AG10803 (cell line): Measurements from ENCODE around the gene ATP6AP2.

ENCODE experiments used
- DNase-seq: peaks from one replicate; pipeline ENCODE4 v3.0.0; 2010; ENCODE audit warnings: low read depth
- H3K4me3 ChIP-seq: 2 replicates; pipeline ENCODE4 v1.5.1; 2011; ENCODE audit warnings: mild to moderate bottlenecking, low read length, control low read depth
- TF ChIP-seq, protein P1 (sequence below): conservative IDR thresholded peaks from 2 replicates; pipeline ENCODE4 v1.5.1; 2011; ENCODE audit warnings: mild to moderate bottlenecking, low read length, control low read depth, inconsistent platforms

Gene ATP6AP2

DNA sequence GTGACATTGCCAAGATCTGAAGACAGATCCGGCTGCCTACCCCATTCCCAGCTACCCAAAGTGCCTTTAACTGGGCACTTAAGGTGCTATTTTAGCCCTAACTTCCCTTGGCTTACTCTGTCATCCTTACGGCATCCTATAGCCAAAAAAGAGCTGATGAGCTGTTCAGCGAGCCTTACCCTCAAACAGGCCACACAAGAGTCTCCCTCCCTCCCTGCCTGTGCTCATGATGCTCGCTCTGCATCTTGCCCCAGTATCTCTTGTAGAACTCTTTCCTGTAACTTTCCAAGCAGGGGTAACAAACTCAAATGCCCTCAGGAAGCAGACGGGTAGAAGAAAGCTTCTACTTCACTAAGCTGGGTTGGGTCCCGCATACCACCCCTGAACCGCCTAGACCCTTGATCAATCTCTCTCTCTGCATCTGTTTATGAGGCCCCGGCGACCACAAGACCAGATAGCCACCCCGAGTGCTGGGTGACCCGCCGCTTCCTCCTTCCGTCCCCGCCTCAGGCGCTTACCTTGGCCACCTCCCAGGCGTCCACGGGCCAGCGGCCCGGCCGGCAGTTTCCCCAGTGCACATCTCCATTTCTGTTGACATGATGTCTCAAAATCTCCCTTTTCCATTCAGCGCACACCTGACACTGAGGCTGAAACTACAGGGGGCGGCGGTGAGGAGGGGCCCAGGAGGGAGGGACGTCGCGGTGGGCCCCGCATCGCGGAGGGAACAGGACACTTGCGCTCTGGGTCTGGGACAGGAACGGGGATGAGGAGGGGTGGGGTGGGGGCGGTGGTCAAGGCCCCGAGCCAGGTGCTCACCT, 65.9 kb downstream of the ATP6AP2 start:
- TF ChIP-seq, protein P1, sequence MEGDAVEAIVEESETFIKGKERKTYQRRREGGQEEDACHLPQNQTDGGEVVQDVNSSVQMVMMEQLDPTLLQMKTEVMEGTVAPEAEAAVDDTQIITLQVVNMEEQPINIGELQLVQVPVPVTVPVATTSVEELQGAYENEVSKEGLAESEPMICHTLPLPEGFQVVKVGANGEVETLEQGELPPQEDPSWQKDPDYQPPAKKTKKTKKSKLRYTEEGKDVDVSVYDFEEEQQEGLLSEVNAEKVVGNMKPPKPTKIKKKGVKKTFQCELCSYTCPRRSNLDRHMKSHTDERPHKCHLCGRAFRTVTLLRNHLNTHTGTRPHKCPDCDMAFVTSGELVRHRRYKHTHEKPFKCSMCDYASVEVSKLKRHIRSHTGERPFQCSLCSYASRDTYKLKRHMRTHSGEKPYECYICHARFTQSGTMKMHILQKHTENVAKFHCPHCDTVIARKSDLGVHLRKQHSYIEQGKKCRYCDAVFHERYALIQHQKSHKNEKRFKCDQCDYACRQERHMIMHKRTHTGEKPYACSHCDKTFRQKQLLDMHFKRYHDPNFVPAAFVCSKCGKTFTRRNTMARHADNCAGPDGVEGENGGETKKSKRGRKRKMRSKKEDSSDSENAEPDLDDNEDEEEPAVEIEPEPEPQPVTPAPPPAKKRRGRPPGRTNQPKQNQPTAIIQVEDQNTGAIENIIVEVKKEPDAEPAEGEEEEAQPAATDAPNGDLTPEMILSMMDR, result no peak
- peak; percentile 28 for DNase-seq
- H3K4me3 ChIP-seq, result peak overlapping the region; percentile 71

DNA sequence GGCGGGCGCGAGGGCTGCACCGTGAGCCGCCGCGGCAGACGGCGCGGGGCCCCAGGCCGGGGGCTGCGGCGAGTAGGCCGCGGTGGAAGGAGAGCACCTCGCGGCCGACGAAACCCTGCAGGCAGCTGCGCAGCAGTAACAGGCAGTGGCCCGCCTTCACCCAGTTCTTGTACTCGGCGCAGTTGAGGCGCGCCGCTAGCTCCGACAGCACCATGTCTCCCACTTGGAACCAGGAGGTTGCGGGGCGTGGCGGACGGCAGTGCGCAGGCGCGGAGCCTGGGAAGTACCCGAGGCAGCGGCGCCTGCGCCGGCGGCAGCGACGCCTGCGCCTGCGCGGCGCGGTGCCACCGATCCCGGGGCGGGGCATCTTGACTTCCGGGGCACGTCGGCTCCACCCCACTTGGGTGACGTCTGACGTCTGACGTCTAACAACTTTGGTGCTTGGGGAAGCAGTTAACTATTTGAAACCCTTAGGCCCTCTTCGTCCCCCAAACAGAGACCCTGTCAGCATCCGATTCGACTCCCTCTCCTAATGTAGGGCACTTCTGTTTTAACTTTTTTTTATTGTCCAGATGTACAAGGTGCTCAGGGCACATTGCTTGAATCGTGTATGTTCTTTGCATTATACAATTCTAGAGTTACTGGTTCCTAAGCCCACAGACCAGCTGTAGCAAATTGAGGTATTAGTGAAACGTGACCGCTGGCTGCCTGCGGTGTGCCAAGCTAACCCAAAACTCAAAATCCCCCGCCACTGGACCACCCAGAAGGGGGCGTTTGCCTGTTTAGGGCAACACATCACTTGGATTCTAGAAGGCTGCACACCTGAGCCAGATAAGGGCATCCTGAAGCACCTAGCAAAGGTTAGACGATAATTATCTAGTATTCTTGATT, 66.8 kb downstream of the ATP6AP2 start, which contains the start of gene CXorf38:
Gene CXorf38, minus strand, starts transcription at position 255 of the 891 bp plus-strand sequence. Its CDS starts 41 bp downstream, at position 214.
- peak; percentile 81 for DNase-seq
- H3K4me3 ChIP-seq, result peak within 1 kb of the TSS; percentile 71
- TF ChIP-seq, protein P1, result no peak

DNA sequence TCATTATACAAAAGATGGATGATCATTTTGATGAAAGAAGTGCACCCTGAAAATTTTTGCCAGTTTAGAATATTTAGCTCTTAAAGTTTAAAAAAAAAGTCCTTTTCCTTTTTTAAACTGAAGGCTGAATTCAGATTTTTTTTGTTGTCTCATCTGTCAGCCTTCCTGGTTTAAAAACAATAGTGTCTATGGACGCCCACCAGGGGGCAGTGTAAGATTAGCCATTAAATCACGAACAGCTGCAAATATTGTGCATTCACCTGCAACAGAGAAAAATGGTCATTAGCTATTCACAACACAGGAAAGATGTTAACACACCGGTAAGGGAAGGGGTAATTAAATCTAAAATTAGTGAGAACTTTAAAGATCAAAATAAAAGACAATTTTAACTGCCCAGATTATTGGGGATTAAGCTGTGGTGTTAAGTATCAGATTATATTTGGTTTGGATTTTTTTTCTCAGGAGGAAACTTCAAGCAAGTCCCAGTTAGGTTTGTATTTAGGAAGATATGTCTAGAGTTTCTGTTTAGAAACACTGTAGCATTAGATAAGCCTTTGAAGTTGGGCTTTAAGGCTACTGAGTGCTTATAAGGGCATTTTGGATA, 71.0 kb downstream of the ATP6AP2 start:
- TF ChIP-seq, protein P1, result peak; percentile 57
- no peak overlapping the region for H3K4me3 ChIP-seq
- DNase-seq, result peak; percentile 48

DNA sequence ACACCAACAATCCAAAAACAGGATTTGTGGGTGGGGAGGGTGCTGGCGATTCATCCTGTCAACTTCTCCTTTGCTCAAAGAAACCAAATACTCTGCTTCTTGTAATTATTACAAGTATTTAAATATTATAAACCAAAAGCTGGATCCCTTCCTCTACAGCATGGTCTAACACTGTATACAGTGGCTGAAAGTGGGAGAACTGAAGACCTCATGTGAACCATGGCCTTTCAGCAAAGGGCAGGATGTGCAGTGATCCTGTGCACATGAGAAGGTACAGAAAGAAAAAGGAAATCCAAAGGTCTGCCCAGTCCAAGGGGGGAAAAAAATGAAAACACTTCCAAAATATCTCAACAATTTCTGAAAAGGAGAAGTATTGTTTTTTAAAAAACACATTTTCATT, 71.9 kb downstream of the ATP6AP2 start:
- no peak overlapping the region for H3K4me3 ChIP-seq
- TF ChIP-seq, protein P1, result no peak
- no peak for DNase-seq

DNA sequence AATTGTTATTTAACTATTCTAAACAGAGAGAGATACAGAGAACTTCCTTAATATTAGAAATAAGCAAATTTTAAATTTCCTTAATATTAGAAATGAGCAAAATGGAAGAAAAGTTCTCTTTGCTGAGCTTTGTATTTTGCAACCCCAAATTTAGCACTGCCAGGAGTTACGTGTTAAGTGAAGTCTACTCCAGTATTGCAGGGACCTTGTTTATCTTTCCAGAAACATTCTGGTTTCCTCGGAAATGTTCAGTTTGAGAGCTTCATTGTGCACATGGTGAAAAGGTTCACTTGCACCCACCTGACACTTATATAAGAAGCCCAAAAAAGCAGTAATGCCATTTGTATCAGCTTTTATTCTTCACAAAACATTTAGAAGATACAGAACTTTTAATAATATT, 72.8 kb downstream of the ATP6AP2 start:
- no peak overlapping the region for H3K4me3 ChIP-seq
- TF ChIP-seq, protein P1, result no peak
- no peak for DNase-seq
